Activated B cell treated with CpG ODN at 0.5 μM for 24 hours (primary cell): ENCODE results near the gene NKX6-2. TPM values are rescaled to one million over a fixed set of nuclear protein-coding genes. Genes with fewer than 3 reads are reported as not detected.

Experiments used
- ATAC-seq: fragments of 200-7000 bp; cut with Tn5 transposase; one replicate; pipeline ENCODE4 v1.10.0; 2021; ENCODE audit warnings: low read depth, mild to moderate bottlenecking, moderate library complexity
- CTCF ChIA-PET: fragments of 350-600 bp; sonication (Branson Sonifier 250); formaldehyde crosslinking; loops from one replicate; lab custom pipeline; 2021; ENCODE audit warnings: antibody characterized with exemption; lab: Charles Lee
- POLR2A ChIA-PET: fragments of 350-600 bp; sonication (Branson Sonifier 250); formaldehyde crosslinking; loops from one replicate; lab custom pipeline; 2021; ENCODE audit warnings: antibody characterized with exemption; lab: Charles Lee
- DNase-seq: peaks from one replicate; pipeline ENCODE4 v3.0.0; 2022
- H3K27ac Mint-ChIP-seq: one replicate; pipeline ENCODE4 v1.8.0; 2020; ENCODE audit warnings: mixed read lengths
- H3K27me3 Mint-ChIP-seq: one replicate; pipeline ENCODE4 v1.8.0; 2021; ENCODE audit warnings: mixed read lengths
- H3K36me3 Mint-ChIP-seq: one replicate; pipeline ENCODE4 v1.8.0; 2021; ENCODE audit warnings: low read depth, mixed read lengths
- H3K4me1 Mint-ChIP-seq: one replicate; pipeline ENCODE4 v1.8.0; 2021; ENCODE audit warnings: mixed read lengths
- H3K4me3 Mint-ChIP-seq: one replicate; pipeline ENCODE4 v1.8.0; 2020; ENCODE audit warnings: mild to moderate bottlenecking, mixed read lengths
- H3K9me3 Mint-ChIP-seq: one replicate; pipeline ENCODE4 v1.8.0; 2020; ENCODE audit warnings: mixed read lengths
- CTCF ChIP-seq: fragments of 200-600 bp; IDR thresholded peaks from one replicate; pipeline ENCODE4 v1.8.0; 2022; ENCODE audit warnings: antibody characterized with exemption, mild to moderate bottlenecking
- intact Hi-C: fragments of 100-400 bp; cut with micrococcal nuclease; formaldehyde crosslinking; loops from one replicate; pipeline ENCODE4 v1.15.1; 2024
- total RNA-seq: library from RNA; stranded (reverse); gene quantifications from 2 replicates; pipeline ENCODE4 v1.2.3, GENCODE V29; 2022

Gene NKX6-2
- total RNA-seq = not detected in 2 replicates

GRCh38 chr10:132785723-132786475 is at the start of gene NKX6-2:
Gene NKX6-2 (minus strand): TSS chr10:132786147. CDS start chr10:132785948, 199 bp downstream.
- no peak within 1 kb of the TSS for H3K4me3 Mint-ChIP-seq
- no peak for TF ChIP-seq CTCF
- ChIA-PET CTCF (no interaction called here), POLR2A (no interaction called here)
- peaks cover 23% of the 10 kb centered on the region for H3K36me3 Mint-ChIP-seq
- peaks cover 5% of the 10 kb centered on the region for H3K4me1 Mint-ChIP-seq
- no peak within 1 kb of the TSS for H3K27ac Mint-ChIP-seq
- DNase-seq (no peak), ATAC-seq (no peak)
- intact Hi-C loops = no loop called here
- peaks cover 15% of the 10 kb centered on the region for H3K27me3 Mint-ChIP-seq
- H3K9me3 Mint-ChIP-seq = no peaks in the 10 kb centered on the region

DNA sequence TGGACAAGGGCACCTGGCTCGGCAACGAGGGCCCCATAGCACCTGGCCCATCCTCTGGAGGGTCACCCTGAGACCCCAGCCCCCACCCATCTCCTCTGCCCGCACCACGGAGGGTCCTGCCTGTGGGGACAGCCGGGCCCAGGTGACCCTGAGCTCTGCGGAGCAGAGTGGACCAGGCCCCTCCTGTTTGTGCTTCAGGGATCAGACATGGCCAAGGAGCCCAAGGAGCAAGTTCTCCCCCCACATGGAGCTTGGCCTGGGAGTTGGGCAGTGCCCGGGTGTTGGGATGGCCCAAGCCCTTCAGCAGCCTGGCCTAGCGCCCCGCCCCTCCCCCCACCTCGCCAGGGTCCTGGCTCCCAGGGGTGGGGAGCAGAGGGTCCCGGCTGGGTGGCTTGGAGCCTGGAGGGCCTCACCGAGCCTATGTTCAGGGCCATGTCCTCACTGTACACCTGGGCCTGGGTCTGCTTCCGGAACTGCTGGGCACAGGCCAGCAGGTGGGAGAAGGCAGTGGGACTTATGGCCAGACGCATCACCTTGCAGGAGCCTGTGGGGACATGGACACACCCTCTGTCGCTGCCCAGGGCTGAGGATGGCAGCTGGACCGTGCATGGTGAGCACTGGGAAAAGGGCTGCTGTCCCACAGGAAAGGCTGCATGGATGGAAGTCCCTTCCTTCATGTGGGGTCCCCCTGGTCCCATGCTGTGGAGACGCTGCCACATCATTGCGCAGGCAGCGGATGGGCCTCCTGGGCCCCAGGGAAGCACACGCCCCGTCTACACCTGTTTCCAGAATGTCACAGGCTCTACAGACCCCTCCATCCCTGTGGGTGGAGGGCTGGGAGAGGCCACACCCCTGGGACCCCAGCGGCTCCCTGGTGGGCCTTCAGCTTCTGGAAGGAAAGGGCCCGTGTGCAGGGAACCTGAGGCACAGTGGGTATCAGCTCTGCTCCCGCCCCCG is 49.2 kb upstream of the NKX6-2 start:
- POLR2A ChIA-PET = no interaction called here
- peaks cover 6% of the 10 kb centered on the region for H3K27me3 Mint-ChIP-seq
- no peaks in the 10 kb centered on the region for H3K36me3 Mint-ChIP-seq
- no peaks in the 10 kb centered on the region for H3K9me3 Mint-ChIP-seq
- DNase-seq (no peak), ATAC-seq (no peak)
- H3K27ac Mint-ChIP-seq = no peak overlapping the region
- intact Hi-C loops = loop anchor here (10.0 kb wide), 1 partner anchor 310 kb away; no protein-coding TSS in a partner anchor
- H3K4me1 Mint-ChIP-seq = peaks cover 6% of the 10 kb centered on the region
- no peak overlapping the region for H3K4me3 Mint-ChIP-seq
- no peak for TF ChIP-seq CTCF
- CTCF ChIA-PET = no interaction called here

GRCh38 chr10:132834311-132834761 is 48.4 kb upstream of the NKX6-2 start:
- Mint-ChIP-seq H3K36me3 (no peaks in the 10 kb centered on the region), H3K4me3 (no peak overlapping the region), H3K27me3 (peaks cover 6% of the 10 kb centered on the region), H3K27ac (no peak overlapping the region), H3K4me1 (peaks cover 6% of the 10 kb centered on the region), H3K9me3 (no peaks in the 10 kb centered on the region)
- TF ChIP-seq CTCF = no peak
- DNase-seq = no peak
- intact Hi-C loops = loop anchor here (10.0 kb wide), 1 partner anchor 310 kb away; no protein-coding TSS in a partner anchor
- no peak for ATAC-seq
- ChIA-PET CTCF (no interaction called here), POLR2A (no interaction called here)

- intact Hi-C loops = loop anchor here (10.0 kb wide), 1 partner anchor 311 kb away; no protein-coding TSS in a partner anchor
- DNase-seq (no peak), ATAC-seq (no peak)
- no peaks in the 10 kb centered on the region for H3K36me3 Mint-ChIP-seq
- ChIA-PET POLR2A (no interaction called here), CTCF (no interaction called here)
- no peaks in the 10 kb centered on the region for H3K9me3 Mint-ChIP-seq
- H3K4me1 Mint-ChIP-seq = peaks cover 6% of the 10 kb centered on the region
- TF ChIP-seq CTCF = no peak
- H3K4me3 Mint-ChIP-seq = no peak overlapping the region
- no peak overlapping the region for H3K27ac Mint-ChIP-seq
- H3K27me3 Mint-ChIP-seq = peaks cover 6% of the 10 kb centered on the region
Observed at GRCh38 chr10:132833421-132834111, 47.6 kb upstream of the NKX6-2 start.
